HCT116 (cell line): ENCODE measurements around the gene DPY19L2. TPM values are rescaled to one million over a fixed set of nuclear protein-coding genes. Genes with fewer than 3 reads are reported as not detected.
"Not testable (repeated sequence)": the region's sequence is repeated elsewhere in the genome, so short reads cannot be mapped to it uniquely, and the experiment has no call there.

Experiments used
- ATAC-seq: fragments of 200-7000 bp; cut with Tn5 transposase; 2 replicates; pipeline ENCODE4 v1.9.1; 2020; ENCODE audit warnings: mild to moderate bottlenecking, moderate library complexity
- BruUV-seq: library from RNA; stranded (reverse); fragments of 400-500 nt; replicated peaks from 2 replicates; lab custom pipeline; 2021; lab: Mats Ljungman, UMichigan
- CTCF ChIA-PET: fragments of 300-600 bp; sonication (Branson Sonifier 250); formaldehyde crosslinking; loops from one replicate; lab custom pipeline; 2021; ENCODE audit warnings: antibody characterized with exemption; lab: Charles Lee
- POLR2A ChIA-PET: fragments of 300-600, 350-600 bp; sonication (Branson Sonifier 250); formaldehyde crosslinking; loops from one replicate; lab custom pipeline; 2021; ENCODE audit warnings: antibody characterized with exemption; lab: Charles Lee
- RAD21 ChIA-PET, 2 experiments: fragments of 300-600 bp; sonication (Branson Sonifier 250); formaldehyde crosslinking; loops; one replicate each; lab custom pipeline; 2023; ENCODE audit warnings: low total read pairs in 2 of 2; ENCODE audit not compliant: uncharacterized antibody in 2 of 2, unreplicated experiment in 2 of 2, low non-redundant PET in 1 of 2; lab: Charles Lee
- DNase-seq: peaks from one replicate; pipeline ENCODE4 v3.0.0-alpha.2; 2010; ENCODE audit warnings: low read depth, low spot score
- H2AFZ ChIP-seq: fragments of 200-600 bp; shearing (Covaris generic), sonication (generic); 2 replicates; pipeline ENCODE4 v1.6.1; 2017; ENCODE audit warnings: low read depth, mixed run types, mixed read lengths, antibody characterized with exemption, low read length; ENCODE audit not compliant: poor library complexity, severe bottlenecking
- H3K27ac ChIP-seq: 2 replicates; pipeline ENCODE4 v1.5.1; 2012; ENCODE audit warnings: low read depth, low read length
- H3K27me3 ChIP-seq: fragments of 200-600 bp; sonication (generic); 2 replicates; pipeline ENCODE4 v1.6.1; 2016; ENCODE audit warnings: mixed run types, low read length, mixed read lengths; ENCODE audit not compliant: insufficient read depth
- H3K36me3 ChIP-seq, 2 experiments: fragments of 200-500 bp in 1 of 2; fragments of 200-600 bp in 1 of 2; sonication (Bioruptor generic) in 1 of 2; sonication (generic) in 1 of 2; 2 replicates each; pipeline versions ENCODE4 v1.5.1 to v1.6.1; 2014 to 2016; ENCODE audit warnings: low read length in 2 of 2, inconsistent platforms in 1 of 2, mixed read lengths in 1 of 2, mixed run types in 1 of 2; ENCODE audit not compliant: insufficient read depth in 2 of 2, control insufficient read depth in 1 of 2
- H3K4me1 ChIP-seq, 2 experiments: fragments of 200-600 bp in 1 of 2; sonication (generic) in 1 of 2; 2 replicates each; pipeline versions ENCODE4 v1.5.1 to v1.6.1; 2012 to 2017; ENCODE audit warnings: low read length in 2 of 2, inconsistent platforms in 1 of 2, mild to moderate bottlenecking in 1 of 2, mixed read lengths in 1 of 2, mixed run types in 1 of 2, moderate library complexity in 1 of 2; ENCODE audit not compliant: insufficient read depth in 2 of 2, control insufficient read depth in 1 of 2
- H3K4me2 ChIP-seq: fragments of 200-600 bp; sonication (generic); 2 replicates; pipeline ENCODE4 v1.6.1; 2017; ENCODE audit warnings: mixed run types, low read length, mixed read lengths
- H3K4me3 ChIP-seq, 2 experiments: fragments of 200-600 bp in 1 of 2; sonication (generic) in 1 of 2; replicated peaks in 1 of 2; 2 replicates each; pipeline ENCODE4 v1.5.1; 2011 to 2016; ENCODE audit warnings: low read length in 2 of 2, control low read depth in 1 of 2, low read depth in 1 of 2, mild to moderate bottlenecking in 1 of 2, mixed read lengths in 1 of 2, mixed run types in 1 of 2
- H3K79me2 ChIP-seq: fragments of 200-600 bp; sonication (generic); 2 replicates; pipeline ENCODE4 v1.6.1; 2017; ENCODE audit warnings: mild to moderate bottlenecking, mixed run types, low read length, moderate library complexity, mixed read lengths; ENCODE audit not compliant: insufficient read depth
- H3K9ac ChIP-seq: fragments of 200-600 bp; sonication (generic); 2 replicates; pipeline ENCODE4 v1.6.1; 2016; ENCODE audit warnings: low read length, mixed read lengths
- H3K9me2 ChIP-seq: fragments of 200-600 bp; sonication (generic), shearing (Covaris generic); 2 replicates; pipeline ENCODE4 v1.6.1; 2017; ENCODE audit warnings: mixed run types, mild to moderate bottlenecking, moderate library complexity; ENCODE audit not compliant: insufficient read depth
- H3K9me3 ChIP-seq, 2 experiments: fragments of 200-500 bp in 1 of 2; fragments of 200-600 bp in 1 of 2; sonication (Bioruptor generic) in 1 of 2; sonication (generic) in 1 of 2; 2 replicates each; pipeline ENCODE4 v1.6.1; 2014 to 2017; ENCODE audit warnings: low read length in 2 of 2, mixed read lengths in 2 of 2, inconsistent platforms in 1 of 2, low read depth in 1 of 2, mild to moderate bottlenecking in 1 of 2, mixed run types in 1 of 2, moderate library complexity in 1 of 2; ENCODE audit not compliant: control insufficient read depth in 1 of 2, insufficient read depth in 1 of 2
- H4K20me1 ChIP-seq: fragments of 200-600 bp; sonication (generic), shearing (Covaris generic); 2 replicates; pipeline ENCODE4 v1.6.1; 2017; ENCODE audit warnings: mixed run types, mild to moderate bottlenecking, moderate library complexity; ENCODE audit not compliant: insufficient read depth
- intact Hi-C: fragments of 100-400 bp; cut with micrococcal nuclease; formaldehyde crosslinking; loops from 2 replicates; pipeline ENCODE4 v1.10.0; 2022
- total RNA-seq: library from RNA; stranded (reverse); gene quantifications from one replicate; pipeline ENCODE4 v1.2.1, GENCODE V29; 2021; ENCODE audit not compliant: unreplicated experiment

The DPY19L2 gene
- total RNA-seq, 1 experiment from 2014 or later = not detected

DNA sequence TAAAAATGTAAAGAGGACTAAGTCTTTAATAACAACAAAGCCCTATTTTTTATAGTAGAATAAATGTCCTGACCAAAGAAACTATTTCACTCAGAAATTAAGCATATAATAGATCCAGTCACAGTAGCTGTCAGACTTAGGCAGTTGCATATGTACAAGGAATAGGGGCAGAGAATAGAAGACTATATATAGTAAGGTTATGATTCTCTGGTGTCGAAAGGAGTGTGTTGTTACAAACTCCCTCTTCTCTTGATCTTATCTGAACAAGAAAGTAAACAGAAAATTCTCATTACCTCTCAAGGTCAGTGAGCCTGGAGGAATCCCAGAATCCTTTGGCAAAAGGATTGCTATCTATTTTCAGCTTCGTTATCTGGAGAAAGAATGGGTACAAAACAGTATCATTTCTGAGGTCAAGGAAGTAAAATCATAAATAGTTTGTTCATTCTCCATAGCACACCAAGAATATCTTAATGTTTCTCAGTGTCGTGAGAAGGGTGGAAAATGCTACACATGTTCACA lies 46.9 kb upstream of the DPY19L2 start:
- H3K9ac ChIP-seq, H3K9me3 ChIP-seq, intact Hi-C loops, H3K4me3 ChIP-seq, CTCF ChIA-PET, H3K36me3 ChIP-seq, H3K27me3 ChIP-seq, RAD21 ChIA-PET, H3K4me1 ChIP-seq, H3K9me2 ChIP-seq, H4K20me1 ChIP-seq, DNase-seq, H2AFZ ChIP-seq, ATAC-seq, H3K27ac ChIP-seq, BruUV-seq, H3K4me2 ChIP-seq, H3K79me2 ChIP-seq, POLR2A ChIA-PET: not testable (repeated sequence)

DNA sequence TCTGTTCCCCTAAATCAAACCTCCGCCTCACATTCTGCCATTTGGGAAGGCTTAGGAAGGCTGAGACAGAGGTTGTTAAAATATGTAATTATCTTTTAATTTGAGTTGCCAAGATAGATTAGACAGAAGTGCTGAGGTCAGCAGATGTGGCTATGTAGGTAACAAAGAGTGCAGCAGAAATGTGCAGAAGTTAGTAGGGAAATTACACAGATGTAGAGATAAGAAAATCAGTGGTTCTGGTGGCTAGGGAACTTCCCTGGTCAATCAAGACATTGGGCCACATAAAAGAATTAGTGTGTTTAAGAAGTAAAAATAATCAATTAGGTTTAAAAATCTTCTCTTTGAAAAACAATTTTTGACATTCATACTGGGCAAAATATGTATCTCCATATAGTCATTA lies 46.1 kb upstream of the DPY19L2 start:
- BruUV-seq, H3K27me3 ChIP-seq, H3K9me3 ChIP-seq, DNase-seq, H2AFZ ChIP-seq, H3K79me2 ChIP-seq, H4K20me1 ChIP-seq, H3K36me3 ChIP-seq, H3K27ac ChIP-seq, RAD21 ChIA-PET, intact Hi-C loops, H3K9ac ChIP-seq, POLR2A ChIA-PET, CTCF ChIA-PET, H3K4me2 ChIP-seq, H3K4me3 ChIP-seq, ATAC-seq, H3K4me1 ChIP-seq, H3K9me2 ChIP-seq: not testable (repeated sequence)

DNA sequence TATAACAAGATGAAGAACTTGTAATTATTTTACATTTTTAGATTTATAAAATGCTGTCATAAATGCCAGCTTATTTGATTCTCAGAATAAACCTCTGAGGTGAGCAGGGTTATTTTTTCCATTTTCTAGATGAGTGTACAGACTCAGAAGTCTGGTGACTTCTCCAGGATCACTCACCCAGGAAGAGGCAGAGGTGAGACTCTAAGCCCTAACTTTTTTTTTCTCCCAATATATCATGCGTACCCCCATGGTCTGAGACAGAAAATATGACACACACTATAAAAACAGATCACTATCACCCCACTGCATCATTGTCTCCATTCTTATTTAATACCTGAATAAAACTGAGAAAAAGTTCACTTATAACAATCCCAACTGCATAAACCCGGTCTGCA lies 45.4 kb upstream of the DPY19L2 start:
- H3K27ac ChIP-seq, CTCF ChIA-PET, H2AFZ ChIP-seq, intact Hi-C loops, H3K9me2 ChIP-seq, H3K79me2 ChIP-seq, BruUV-seq, H3K9ac ChIP-seq, POLR2A ChIA-PET, H4K20me1 ChIP-seq, H3K4me1 ChIP-seq, H3K4me3 ChIP-seq, ATAC-seq, H3K36me3 ChIP-seq, RAD21 ChIA-PET, H3K27me3 ChIP-seq, H3K4me2 ChIP-seq, DNase-seq, H3K9me3 ChIP-seq: not testable (repeated sequence)

DNA sequence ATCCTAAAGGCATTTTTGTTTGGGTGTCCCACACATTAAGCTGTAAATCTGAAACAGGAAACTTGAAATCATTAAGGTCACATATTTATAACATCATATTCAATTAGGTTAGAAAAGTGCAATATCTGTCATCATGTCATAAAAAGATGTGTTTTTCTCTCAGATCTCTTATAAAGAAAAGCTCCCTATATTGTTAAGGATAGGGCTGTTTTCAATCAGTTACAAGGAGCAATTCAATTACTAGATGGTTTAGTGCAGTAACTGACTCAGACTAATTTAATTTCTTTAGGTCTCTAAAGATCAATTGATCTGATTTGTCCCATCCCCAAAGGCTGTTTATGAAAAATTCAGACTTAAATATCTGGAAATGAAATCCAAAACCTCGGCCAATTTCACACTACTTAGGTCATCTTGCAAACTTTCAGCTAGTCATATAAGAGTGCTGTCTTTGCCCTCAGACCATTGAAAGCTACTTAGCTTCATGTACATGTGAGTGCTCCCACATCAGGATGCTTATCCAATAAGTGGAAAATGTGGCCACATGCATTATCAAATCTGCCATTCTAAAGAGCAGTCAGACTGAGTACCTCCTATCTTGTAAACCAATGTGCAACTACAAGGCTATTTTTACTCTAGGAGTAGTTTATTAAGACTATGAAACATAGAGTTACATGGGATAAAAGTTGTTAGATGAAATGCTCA lies 44.8 kb upstream of the DPY19L2 start:
- RAD21 ChIA-PET = not testable (repeated sequence)

More for the DNA sequence above, 44.8 kb upstream of the DPY19L2 start:
- H3K27ac ChIP-seq, H3K4me2 ChIP-seq, H2AFZ ChIP-seq, H4K20me1 ChIP-seq, intact Hi-C loops, H3K4me1 ChIP-seq, H3K9ac ChIP-seq, H3K9me3 ChIP-seq, CTCF ChIA-PET, POLR2A ChIA-PET, H3K27me3 ChIP-seq, ATAC-seq, BruUV-seq, H3K4me3 ChIP-seq, DNase-seq, H3K79me2 ChIP-seq, H3K9me2 ChIP-seq, H3K36me3 ChIP-seq: not testable (repeated sequence)
